HL-60 (cell line): ENCODE measurements around the gene GRM8.

Experiments
- CTCF ChIP-seq: IDR thresholded peaks from one replicate; pipeline ENCODE4 v1.5.1; 2011; ENCODE audit warnings: low read length, control low read depth, inconsistent platforms; ENCODE audit not compliant: insufficient read depth
- GABPA ChIP-seq: IDR thresholded peaks from 2 replicates; pipeline ENCODE4 v1.6.1; 2012; ENCODE audit warnings: low read depth
- POLR2AphosphoS5 ChIP-seq: IDR thresholded peaks from 2 replicates; pipeline ENCODE4 v1.6.1; 2012; ENCODE audit warnings: low read depth
- REST ChIP-seq: IDR thresholded peaks from 2 replicates; pipeline ENCODE4 v1.6.1; 2012; ENCODE audit warnings: low read depth; ENCODE audit not compliant: insufficient replicate concordance
- SPI1 ChIP-seq: IDR thresholded peaks from 2 replicates; pipeline ENCODE4 v1.6.1; 2012; ENCODE audit warnings: low read depth, mild to moderate bottlenecking, borderline replicate concordance

- no peak for TF ChIP-seq CTCF
- TF ChIP-seq POLR2AphosphoS5 = no peak
- TF ChIP-seq REST = no peak
- no peak for TF ChIP-seq GABPA
- TF ChIP-seq SPI1 = no peak
Measured at GRCh38 chr7:127258111-127258510, 5.4 kb upstream of the GRM8 start.
